Right renal cortex interstitium (tissue), 3 donors: Measurements from ENCODE around the gene ZFC3H1. TPM values are rescaled to one million over a fixed set of nuclear protein-coding genes. Genes with fewer than 3 reads are reported as not detected.
"Not testable (repeated sequence)": the region's sequence is repeated elsewhere in the genome, so short reads cannot be mapped to it uniquely, and the experiment has no call there.

Source experiments
- DNase-seq, 3 donors: peaks; one replicate each; pipeline ENCODE4 v3.0.0-alpha.2; 2013; ENCODE audit warnings: low read depth in 3 of 3, low spot score in 2 of 3
- polyA plus RNA-seq, 3 donors: library from polyadenylated mRNA; unstranded; fragments of 120-200 nt; gene quantifications; one replicate each; pipeline ENCODE4 v1.2.1, GENCODE V29; 2013; ENCODE audit not compliant: insufficient read length in 3 of 3

The ZFC3H1 gene
- polyA plus RNA-seq, 3 donors = 56.4 to 62.9 (median 62.3) TPM

DNA sequence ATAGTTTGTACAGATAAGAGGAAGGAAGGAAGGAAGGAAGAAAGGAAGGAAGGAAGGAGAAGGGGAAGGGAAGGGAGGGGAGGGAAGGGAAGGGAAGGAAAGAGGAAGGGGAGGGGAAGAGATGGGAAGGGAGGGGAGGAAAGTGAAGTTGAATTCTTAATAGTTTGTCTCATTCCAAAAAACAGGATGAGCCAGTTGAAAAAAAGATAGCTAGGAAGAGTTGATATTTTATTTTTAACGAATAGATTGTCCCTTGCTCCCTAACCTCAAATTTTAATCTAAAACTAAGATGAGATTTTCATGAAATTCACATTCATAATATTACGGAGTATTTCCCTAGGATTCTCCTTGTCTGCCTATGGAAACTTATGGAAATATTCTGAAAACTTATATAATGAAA, 80.7 kb downstream of the ZFC3H1 start:
- no peak for DNase-seq

DNA sequence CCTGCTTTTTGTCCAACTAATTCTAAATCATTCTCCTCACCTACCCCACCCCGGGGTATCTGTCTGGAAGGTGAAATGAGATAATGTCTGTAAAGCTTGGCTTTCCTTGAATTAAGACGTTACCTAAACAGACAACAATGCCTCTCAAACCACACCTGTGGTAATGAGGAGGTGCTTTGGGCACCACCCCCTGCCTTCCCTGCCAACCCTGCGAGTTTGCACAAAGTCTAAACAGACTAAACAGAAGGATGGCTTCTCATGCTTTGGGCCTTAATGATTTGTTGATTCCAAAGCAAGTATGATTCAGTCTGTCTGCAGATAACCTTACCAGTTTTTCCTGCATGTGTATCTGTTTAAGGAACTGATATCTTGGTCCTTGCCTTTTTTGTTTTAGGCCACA, 82.4 kb downstream of the ZFC3H1 start:
- DNase-seq = no peak

DNA sequence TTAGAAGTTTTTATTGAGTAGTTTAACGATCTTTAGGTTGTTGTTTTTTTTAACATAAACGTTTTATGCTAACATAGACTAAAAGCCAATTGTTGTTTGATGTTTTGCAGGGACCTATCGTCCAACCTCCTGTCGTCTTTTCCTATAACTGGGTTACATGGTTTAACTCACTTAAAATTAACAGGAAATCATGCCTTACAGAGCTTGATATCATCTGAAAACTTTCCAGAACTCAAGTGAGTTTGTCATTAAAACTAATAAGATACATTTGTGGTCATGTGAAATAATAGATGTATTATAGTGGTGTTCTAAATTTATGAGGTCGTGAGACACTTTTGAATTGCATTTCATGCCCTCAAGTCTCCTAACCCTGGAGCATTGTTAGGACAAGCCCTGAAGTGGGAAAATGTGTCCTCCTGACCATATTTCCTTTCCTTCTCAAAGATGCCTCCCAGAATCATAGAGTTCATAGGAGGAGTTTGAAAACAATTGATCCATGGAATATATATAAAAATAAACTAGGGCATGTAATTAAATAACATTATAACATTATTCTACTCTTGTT, 84.9 kb downstream of the ZFC3H1 start:
- no peak for DNase-seq

DNA sequence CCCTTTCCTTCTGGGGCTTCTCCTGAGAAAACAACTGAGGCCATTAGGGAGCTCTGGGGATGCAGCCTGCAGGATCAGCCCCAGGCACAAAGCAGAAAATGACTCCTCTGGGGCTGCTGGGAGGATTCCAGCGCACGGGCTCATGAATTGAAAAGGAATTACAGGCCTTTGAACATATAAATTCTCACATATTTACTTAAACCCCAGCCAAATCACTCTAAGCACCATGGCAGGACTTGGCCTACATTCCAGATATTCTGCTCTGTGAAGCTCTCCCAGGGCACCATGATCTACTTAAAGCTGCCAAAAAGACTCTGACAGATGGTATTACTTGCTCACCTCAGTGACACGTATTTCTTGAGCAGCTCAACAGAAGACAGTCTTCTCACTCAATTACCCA, 87.2 kb downstream of the ZFC3H1 start:
- DNase-seq = no peak

DNA sequence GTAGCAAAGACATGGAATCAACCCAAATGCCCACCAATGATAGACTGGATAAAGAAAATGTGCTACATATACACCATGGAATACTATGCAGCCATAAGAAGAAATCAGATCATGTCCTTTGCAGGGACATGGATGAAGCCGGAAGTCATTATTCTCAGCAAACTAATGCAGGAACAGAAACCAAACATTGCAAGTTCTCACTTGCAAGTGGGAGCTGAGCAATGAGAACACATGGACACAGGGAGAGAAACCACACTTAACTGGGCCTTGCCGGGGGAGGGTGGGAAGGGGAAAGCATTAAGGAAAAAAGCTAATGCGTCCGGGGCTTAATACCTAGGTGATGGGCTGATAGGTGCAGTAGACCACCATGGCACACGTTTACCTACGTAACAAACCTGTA, 93.8 kb downstream of the ZFC3H1 start:
- DNase-seq = not testable (repeated sequence)

DNA sequence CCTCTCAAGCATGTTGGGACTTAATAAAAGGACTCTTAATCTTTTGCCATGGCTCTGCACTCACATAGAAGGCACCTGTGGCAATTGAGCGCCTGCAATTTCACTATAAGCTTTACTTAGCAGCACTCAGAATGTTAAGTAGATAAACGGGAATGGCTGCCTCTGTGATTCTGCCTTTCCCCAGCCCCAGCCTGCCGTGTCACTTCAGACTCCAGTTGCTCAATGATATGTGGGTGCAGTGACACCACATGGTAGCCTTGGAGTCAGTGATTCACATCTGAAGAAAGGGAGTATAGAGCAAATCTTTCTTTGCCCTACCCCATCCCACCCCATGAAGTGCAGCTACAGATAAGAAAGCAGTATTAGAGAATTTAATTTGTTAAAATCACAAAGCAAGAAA, 96.1 kb downstream of the ZFC3H1 start:
- no peak for DNase-seq

DNA sequence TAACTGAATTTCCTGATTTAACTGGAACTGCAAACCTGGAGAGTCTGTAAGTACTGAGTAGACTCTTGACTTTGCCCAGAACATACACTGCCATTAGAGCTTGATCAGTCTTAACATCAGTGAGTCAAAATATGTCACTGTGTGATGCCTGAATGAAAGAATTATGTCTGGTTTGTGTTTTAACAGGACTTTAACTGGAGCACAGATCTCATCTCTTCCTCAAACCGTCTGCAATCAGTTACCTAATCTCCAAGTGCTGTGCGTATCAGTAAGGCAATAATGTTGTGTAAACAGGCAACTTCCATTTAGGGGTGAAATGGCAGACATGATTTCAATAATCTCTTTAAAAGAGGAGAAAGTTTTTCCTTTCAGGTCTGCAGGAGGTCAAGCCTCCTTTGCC, 97.0 kb downstream of the ZFC3H1 start:
- DNase-seq = no peak

DNA sequence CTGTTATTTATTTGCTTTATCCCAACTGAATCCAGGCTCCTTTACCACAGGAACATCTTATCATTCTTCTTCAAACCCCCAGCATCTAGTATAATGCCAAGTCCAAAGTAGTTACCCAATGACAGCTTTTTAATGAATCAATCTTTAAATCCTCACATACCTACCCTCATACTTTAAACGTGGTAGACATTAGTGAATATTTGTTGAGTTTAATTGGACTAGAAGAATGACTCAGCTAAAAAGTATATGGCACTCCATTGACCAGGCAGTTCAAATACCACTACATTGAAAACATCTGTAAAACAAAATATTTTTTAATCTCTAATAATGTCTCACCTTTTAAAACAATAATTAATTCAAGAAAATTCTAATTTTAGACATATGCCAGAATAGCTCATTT, 98.1 kb downstream of the ZFC3H1 start:
- no peak for DNase-seq

DNA sequence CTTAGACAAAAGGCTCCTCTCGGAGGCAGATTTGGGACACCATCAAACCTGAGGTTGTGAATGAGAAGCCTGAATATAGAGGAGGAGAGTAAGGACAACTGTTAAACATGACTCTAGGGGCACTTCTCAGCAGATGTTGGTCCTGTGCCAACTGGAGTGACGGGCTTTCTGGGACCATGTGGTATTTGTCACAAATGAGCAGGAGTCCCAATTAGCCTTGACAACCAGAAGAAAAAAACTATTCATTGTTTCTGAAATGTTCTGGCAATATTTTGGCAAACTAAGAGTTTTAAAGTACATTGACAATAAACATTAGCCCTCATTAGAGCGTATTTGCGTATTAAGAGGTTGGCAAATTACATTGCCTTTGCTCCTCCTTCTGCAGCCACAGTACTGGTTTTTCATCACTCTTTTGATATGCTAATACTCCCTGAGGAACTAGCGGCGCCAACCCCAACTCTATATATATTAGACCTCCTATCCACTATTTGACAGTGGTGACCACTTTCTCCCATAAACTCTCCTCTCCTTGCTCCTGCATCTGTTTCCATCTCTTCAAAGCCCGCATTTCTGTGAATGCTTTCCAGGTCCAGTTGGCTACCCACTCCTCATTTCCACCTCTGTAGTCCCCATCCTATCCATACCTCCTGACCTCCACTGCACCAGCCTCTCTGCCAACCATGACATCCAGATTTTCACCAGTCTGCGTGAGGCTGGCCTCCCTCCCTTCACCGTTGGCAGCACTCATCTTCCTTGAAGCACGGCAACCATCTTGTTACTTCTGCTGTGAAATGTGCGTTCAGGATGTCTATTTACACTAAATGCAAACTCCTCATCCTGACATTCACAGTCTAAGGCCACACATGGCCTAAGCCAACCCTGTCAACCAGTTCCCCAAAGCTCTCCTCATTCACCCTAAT, 100.7 kb downstream of the ZFC3H1 start:
- DNase-seq = no peak

Other genes with a start within 250 kb of the ZFC3H1 start
- 10 to 100 TPM; 15.5 to 20.7 (median 16.6) TPM for gene LGR5, start 224.1 kb downstream of the ZFC3H1 start, polyA plus RNA-seq
- 10 to 100 TPM; 15.2 to 19.2 (median 16.6) TPM for gene THAP2, start 453 bp upstream of the ZFC3H1 start, polyA plus RNA-seq
- 10 to 100 TPM; 38.7 to 50.5 (median 45.6) TPM for gene TMEM19, start 22.2 kb upstream of the ZFC3H1 start, polyA plus RNA-seq
- 10 to 100 TPM; 72.7 to 75.1 (median 73.7) TPM for gene RAB21, start 91.0 kb upstream of the ZFC3H1 start, polyA plus RNA-seq
- 10 to 100 TPM; 56.4 to 58.4 (median 58.3) TPM for gene TBC1D15, start 175.9 kb upstream of the ZFC3H1 start, polyA plus RNA-seq